GM18520 (cell line): ENCODE results near the gene RPL7A.
"Not testable (repeated sequence)": the region's sequence is repeated elsewhere in the genome, so short reads cannot be mapped to it uniquely, and the experiment has no call there.

Source experiments
- ATAC-seq: cut with Tn5 transposase; IDR thresholded peaks from one replicate; pipeline ENCODE4 v1.9.1; 2021; ENCODE audit not compliant: unreplicated experiment

RPL7A gene

DNA sequence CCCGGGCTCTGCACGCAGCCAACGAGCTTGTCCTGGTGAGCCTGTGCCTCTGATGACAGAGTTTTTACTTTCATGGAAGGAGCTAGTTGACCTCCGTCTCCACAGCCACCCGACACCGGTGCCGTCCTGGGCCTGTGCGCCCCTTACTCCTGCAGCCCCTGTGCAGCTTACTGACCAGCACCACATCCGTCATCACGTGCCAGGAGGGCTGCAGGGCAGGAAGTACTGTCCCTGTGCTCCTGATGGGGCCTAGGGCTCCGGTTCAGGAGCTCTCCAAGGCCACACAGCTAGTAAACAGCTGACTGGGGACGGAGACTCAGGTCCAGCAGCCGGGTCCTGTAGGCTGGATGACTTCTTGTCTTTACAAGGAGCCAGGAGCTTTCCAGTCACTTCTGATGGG, 38.3 kb downstream of the RPL7A start:
- ATAC-seq = no peak

DNA sequence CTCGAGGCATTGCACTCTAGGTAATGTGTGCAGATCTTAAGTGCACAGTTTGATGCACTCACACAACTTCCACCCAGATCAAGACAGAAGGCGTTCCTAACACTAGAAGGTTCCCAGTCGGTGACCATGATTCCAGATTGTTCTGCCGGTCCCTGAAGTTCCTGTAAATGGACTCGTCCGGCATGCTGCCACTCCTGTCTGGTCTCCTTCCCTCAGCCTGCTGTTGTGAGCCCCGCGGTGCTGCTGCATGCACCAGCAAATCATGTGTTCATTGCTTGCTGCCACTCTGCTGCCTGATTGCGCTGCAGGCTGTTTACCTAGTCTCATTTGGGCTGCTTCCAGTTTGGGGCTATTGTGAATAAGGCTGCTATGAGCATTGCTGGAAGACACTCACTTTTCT, 39.7 kb downstream of the RPL7A start:
- ATAC-seq = no peak

- ATAC-seq = no peak
These were observed 41.1 kb downstream of the RPL7A start for GRCh38 chr9:133389025-133389557.

DNA sequence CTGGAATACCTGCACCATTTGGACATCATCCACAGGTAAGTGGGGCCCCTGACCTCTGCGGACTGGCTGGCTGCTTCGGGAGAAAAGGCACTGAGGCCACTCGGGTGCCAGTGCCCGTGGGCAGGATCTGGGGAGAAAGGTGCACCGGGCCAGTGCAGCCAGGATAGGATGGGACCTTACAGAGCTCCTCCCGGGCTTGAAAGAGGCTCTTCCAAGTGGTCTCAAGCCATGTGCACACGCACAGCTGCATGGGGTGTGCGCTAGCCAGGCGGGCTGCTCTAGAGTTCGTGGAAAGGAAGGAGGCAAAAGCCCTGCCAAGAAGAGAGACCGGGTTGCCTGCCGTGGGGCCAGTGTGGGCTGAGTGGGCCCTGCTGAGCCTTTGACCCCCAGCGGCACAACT, 41.5 kb downstream of the RPL7A start:
- no peak for ATAC-seq

DNA sequence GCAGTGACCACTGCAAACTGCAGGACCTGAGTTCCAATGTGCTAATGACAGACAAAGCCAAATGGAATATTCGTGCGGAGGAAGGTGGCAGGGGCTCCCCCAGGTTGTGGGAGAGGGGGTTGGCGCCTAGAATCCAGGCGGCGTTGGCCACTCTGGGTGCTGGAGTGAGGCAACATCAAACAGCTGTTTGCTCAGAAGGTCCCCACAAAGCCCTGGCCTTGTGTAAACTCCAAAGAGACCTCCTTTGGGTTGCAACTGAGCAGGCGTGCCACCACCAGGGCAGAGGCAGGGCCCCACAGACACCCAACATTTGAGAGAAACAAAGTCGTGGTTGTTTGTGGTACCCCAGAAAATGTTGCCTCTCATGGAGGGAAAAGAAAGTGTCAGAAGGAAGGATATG, 42.7 kb downstream of the RPL7A start:
- ATAC-seq = no peak

- not testable (repeated sequence) for ATAC-seq
These were observed 43.4 kb downstream of the RPL7A start for GRCh38 chr9:133391449-133391848.

- ATAC-seq = not testable (repeated sequence)
These were observed 44.3 kb downstream of the RPL7A start for GRCh38 chr9:133392308-133392707.

DNA sequence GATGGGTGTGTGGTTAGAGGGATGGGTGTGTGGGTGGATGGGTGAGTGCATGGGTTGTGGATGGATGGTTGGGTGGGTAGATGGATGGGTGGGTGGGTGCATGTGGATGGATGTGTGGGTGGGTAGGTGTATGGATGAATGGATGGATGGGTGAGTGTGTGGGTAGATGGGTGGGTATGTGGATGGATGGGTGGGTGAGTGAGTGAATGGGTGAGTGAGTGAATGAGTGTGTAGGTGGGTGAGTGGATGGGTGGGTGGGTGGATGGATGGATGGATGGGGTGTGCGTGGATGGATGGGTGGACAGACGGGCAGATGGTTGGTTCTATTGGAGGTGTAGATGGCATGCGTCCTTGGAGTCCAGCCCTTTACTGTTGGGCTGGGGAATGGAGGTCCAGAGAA, 45.4 kb downstream of the RPL7A start:
- no peak for ATAC-seq

GRCh38 chr9:133394687-133395271, 46.8 kb downstream of the RPL7A start:
- no peak for ATAC-seq

DNA sequence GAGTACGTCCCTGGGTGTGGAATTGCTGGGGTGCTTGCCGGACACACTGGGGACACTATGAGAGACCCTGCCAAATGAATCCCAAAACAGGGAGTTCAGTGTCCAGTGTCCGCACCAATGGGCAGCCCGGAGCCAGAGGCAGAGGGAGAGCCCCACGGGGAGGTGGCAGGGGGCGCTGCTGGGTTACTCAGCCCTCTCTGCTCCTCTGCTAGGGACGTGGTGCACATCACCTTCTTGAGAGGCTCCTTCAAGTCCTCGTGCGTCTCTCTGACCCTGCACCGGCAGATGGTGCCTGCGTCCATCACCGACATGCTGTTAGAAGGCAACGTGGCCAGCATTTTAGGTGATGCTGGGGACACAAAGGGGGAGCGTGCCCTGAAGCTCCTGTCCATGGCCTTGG, 48.9 kb downstream of the RPL7A start:
- no peak for ATAC-seq

DNA sequence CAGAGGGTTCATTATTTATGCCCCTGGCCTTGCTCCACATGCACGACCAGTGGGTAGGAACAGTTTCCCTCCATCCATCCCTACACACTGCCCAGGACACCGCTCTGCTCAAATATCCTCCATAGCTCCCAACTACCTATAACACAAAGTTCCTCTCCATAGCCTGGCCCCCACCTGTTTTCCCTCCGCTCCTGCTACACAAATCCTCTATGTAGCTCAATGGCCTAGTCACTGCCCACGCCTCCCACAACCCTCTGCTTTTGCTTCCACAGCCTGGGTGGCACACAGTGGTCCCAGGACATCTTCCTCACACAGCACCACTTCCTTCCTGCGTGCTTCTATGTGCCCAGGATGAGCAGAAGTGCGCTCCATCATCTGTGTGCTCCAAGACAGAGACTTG, 49.4 kb downstream of the RPL7A start:
- ATAC-seq = no peak

DNA sequence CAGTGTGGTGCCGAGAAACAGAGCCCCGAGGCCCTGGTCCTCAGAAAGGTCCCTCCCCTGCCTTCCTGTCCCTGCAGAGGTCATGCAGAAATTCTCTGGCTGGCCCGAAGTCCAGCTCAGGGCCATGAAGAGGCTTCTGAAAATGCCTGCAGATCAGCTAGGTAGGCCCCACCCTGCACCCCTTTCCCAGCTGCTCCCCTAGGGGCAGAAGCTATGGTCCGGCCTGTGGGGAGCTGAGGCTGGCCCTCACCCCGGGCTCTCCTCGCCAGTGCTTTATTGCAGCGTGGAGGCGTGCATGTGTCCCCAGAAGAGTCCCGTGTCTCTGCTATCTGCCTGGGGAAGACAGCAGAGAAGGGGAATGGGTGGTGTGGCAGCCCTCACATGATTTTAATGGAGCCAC, 49.9 kb downstream of the RPL7A start:
- no peak for ATAC-seq

- no peak for ATAC-seq
These were observed 52.3 kb downstream of the RPL7A start for GRCh38 chr9:133400292-133400691.
